Gastroesophageal sphincter (tissue), 3 donors: Measurements from ENCODE around the gene BRS3.

ENCODE experiments used
- EP300 ChIP-seq: sonication (generic); formaldehyde crosslinking; IDR thresholded peaks from one replicate; pipeline ENCODE4 v1.6.1; 2017; ENCODE audit warnings: antibody characterized with exemption, mild to moderate bottlenecking
- POLR2AphosphoS5 ChIP-seq: sonication (generic); formaldehyde crosslinking; IDR thresholded peaks from one replicate; pipeline ENCODE4 v1.6.1; 2017; ENCODE audit warnings: antibody characterized with exemption
- TF ChIP-seq, protein P1 (sequence below), 4 experiments: fragments of 200-600 bp in 2 of 4; fragments of 450-650 bp in 2 of 4; sonication (generic) in 1 of 4; IDR thresholded peaks; one replicate each; pipeline ENCODE4 v1.5.1; 2017 to 2019; ENCODE audit warnings: antibody characterized with exemption in 4 of 4, mild to moderate bottlenecking in 2 of 4, moderate library complexity in 2 of 4

- no peak for TF ChIP-seq EP300
- TF ChIP-seq POLR2AphosphoS5, result peak; percentile 21
- TF ChIP-seq, protein P1, sequence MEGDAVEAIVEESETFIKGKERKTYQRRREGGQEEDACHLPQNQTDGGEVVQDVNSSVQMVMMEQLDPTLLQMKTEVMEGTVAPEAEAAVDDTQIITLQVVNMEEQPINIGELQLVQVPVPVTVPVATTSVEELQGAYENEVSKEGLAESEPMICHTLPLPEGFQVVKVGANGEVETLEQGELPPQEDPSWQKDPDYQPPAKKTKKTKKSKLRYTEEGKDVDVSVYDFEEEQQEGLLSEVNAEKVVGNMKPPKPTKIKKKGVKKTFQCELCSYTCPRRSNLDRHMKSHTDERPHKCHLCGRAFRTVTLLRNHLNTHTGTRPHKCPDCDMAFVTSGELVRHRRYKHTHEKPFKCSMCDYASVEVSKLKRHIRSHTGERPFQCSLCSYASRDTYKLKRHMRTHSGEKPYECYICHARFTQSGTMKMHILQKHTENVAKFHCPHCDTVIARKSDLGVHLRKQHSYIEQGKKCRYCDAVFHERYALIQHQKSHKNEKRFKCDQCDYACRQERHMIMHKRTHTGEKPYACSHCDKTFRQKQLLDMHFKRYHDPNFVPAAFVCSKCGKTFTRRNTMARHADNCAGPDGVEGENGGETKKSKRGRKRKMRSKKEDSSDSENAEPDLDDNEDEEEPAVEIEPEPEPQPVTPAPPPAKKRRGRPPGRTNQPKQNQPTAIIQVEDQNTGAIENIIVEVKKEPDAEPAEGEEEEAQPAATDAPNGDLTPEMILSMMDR (IDR thresholded peaks at IDR 0.05), result no peak
Measured at GRCh38 chrX:136496764-136497555, 9.2 kb downstream of the BRS3 start.
